Measurements from ENCODE around the gene SNX2. TPM values are rescaled to one million over a fixed set of nuclear protein-coding genes. Genes with fewer than 3 reads are reported as not detected.
"Not testable (repeated sequence)": the region's sequence is repeated elsewhere in the genome, so short reads cannot be mapped to it uniquely, and the experiment has no call there.

The SNX2 gene
- total RNA-seq, 1 donor from 2014 or later: 36.9 TPM

GRCh38 chr5:122839731-122840130, 64.9 kb downstream of the SNX2 start:
- intact Hi-C loops (cut with micrococcal nuclease): loop anchor here (10.0 kb wide), 2 partner anchors 675 to 715 kb away; partner anchors contain the start of gene CSNK1G3

GRCh38 chr5:122842016-122842580, 67.2 kb downstream of the SNX2 start:
- intact Hi-C loops (cut with micrococcal nuclease): loop anchor here (10.0 kb wide), 2 partner anchors 673 to 713 kb away; partner anchors contain the start of gene CSNK1G3

GRCh38 chr5:122844136-122844909, 69.4 kb downstream of the SNX2 start:
- intact Hi-C loops (cut with micrococcal nuclease): loop anchor here (2.0 to 10.0 kb wide), 3 partner anchors 670 to 882 kb away; partner anchors contain the start of gene CSNK1G3

GRCh38 chr5:122844910-122845228, 70.0 kb downstream of the SNX2 start:
- intact Hi-C loops (cut with micrococcal nuclease): loop anchor here (1.0 to 10.0 kb wide), 6 partner anchors 70 to 882 kb away; partner anchors contain the start of genes CEP120, CSNK1G3 and SNX2

GRCh38 chr5:122845229-122846050, 70.6 kb downstream of the SNX2 start, which contains the start of gene SNX24:
Gene SNX24, plus strand, starts transcription at chr5:122845613. Its CDS starts 21 bp downstream, at chr5:122845634.
- intact Hi-C loops (cut with micrococcal nuclease): loop anchor here (1.0 to 10.0 kb wide), 6 partner anchors 70 to 883 kb away; partner anchors contain the start of genes CEP120, CSNK1G3 and SNX2

- intact Hi-C loops (cut with micrococcal nuclease): loop anchor here (5.0 to 10.0 kb wide), 3 partner anchors 576 to 709 kb away; partner anchors contain the start of genes CEP120 and CSNK1G3
Observed at GRCh38 chr5:122846051-122846550, 71.2 kb downstream of the SNX2 start.

GRCh38 chr5:122847687-122848081, 72.8 kb downstream of the SNX2 start:
- intact Hi-C loops (cut with micrococcal nuclease): loop anchor here (5.0 to 10.0 kb wide), 3 partner anchors 575 to 707 kb away; partner anchors contain the start of genes CEP120 and CSNK1G3

GRCh38 chr5:122849771-122850170, 74.9 kb downstream of the SNX2 start:
- intact Hi-C loops (cut with micrococcal nuclease): loop anchor here (5.0 to 10.0 kb wide), 3 partner anchors 573 to 705 kb away; partner anchors contain the start of genes CEP120 and CSNK1G3

GRCh38 chr5:122857538-122857937, 82.7 kb downstream of the SNX2 start:
- intact Hi-C loops (cut with micrococcal nuclease): not testable (repeated sequence)

GRCh38 chr5:122858451-122858850, 83.6 kb downstream of the SNX2 start:
- intact Hi-C loops (cut with micrococcal nuclease): no loop called here

GRCh38 chr5:122863240-122863639, 88.4 kb downstream of the SNX2 start:
- intact Hi-C loops (cut with micrococcal nuclease): no loop called here

GRCh38 chr5:122863721-122864120, 88.8 kb downstream of the SNX2 start:
- intact Hi-C loops (cut with micrococcal nuclease): no loop called here

- intact Hi-C loops (cut with micrococcal nuclease): no loop called here
Observed at GRCh38 chr5:122864400-122864799, 89.5 kb downstream of the SNX2 start.

GRCh38 chr5:122864842-122865241, 90.0 kb downstream of the SNX2 start:
- intact Hi-C loops (cut with micrococcal nuclease): no loop called here

- intact Hi-C loops (cut with micrococcal nuclease): no loop called here
Observed at GRCh38 chr5:122870219-122870856, 95.5 kb downstream of the SNX2 start.

GRCh38 chr5:122871661-122872060, 96.8 kb downstream of the SNX2 start:
- intact Hi-C loops (cut with micrococcal nuclease): no loop called here

- intact Hi-C loops (cut with micrococcal nuclease): no loop called here
Observed at GRCh38 chr5:122874179-122874875, 99.4 kb downstream of the SNX2 start.

GRCh38 chr5:122877518-122877917, 102.6 kb downstream of the SNX2 start:
- intact Hi-C loops (cut with micrococcal nuclease): no loop called here

- intact Hi-C loops (cut with micrococcal nuclease): no loop called here
Observed at GRCh38 chr5:122879076-122879475, 104.2 kb downstream of the SNX2 start.
